Measurements from ENCODE around the gene VPS37D.

DNA sequence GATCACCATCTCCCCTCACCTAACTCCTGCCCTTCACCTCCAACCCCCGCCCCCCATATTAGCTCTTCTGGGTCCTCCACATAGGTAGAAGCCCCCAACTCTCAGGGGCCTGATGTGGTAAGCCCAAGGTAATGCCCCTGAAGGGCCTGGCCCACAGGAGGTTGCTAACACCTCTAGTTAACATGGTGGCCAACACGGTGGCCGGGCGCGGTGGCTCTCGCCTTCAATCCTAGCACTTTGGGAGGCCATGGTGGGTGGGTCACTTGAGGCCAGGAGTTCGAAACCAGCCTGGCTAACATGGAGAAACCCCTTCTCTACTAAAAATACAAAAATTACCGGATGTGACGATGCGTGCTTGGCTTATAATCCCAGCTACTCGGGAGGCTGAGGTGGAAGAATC is 42.4 kb upstream of the VPS37D start:
- TF ChIP-seq REST (IDR thresholded peaks at IDR 0.05; ENCODE audit: insufficient read depth in 1 of 2, low read depth in 2 of 2, low read length in 1 of 2) (no peak), CTCF (IDR thresholded peaks at IDR 0.05) (no peak), POLR2AphosphoS5 (IDR thresholded peaks at IDR 0.05; ENCODE audit: low read depth, low read length) (no peak), SIN3A (IDR thresholded peaks at IDR 0.05; ENCODE audit: borderline replicate concordance, insufficient read depth, low read depth, low read length) (no peak)
